K562 (cell line): ENCODE results near the gene ELF5. TPM values are rescaled to one million over a fixed set of nuclear protein-coding genes. Genes with fewer than 3 reads are reported as not detected.

Experiments used
- ARID2 ChIP-seq: fragments of 450-650 bp; IDR thresholded peaks from 2 replicates; pipeline ENCODE4 v1.6.1; 2017; ENCODE audit warnings: antibody characterized with exemption, mild to moderate bottlenecking
- CTCF ChIP-seq, 3 experiments: IDR thresholded peaks in 2 of 3; conservative IDR thresholded peaks in 1 of 3; 2 replicates each; pipeline ENCODE4 v1.5.1; 2011 to 2012; ENCODE audit warnings: low read length in 3 of 3, mild to moderate bottlenecking in 3 of 3, control low read depth in 2 of 3, improper control_type of control experiment in 1 of 3, inconsistent platforms in 1 of 3, low read depth in 1 of 3, mixed read lengths in 1 of 3, moderate library complexity in 1 of 3; ENCODE audit not compliant: insufficient read depth in 2 of 3
- MCM5 ChIP-seq: fragments of 450-650 bp; IDR thresholded peaks from 2 replicates; pipeline ENCODE4 v1.6.1; 2016; ENCODE audit warnings: low read depth
- RAD21 ChIP-seq, 2 experiments: fragments of 250-450 bp in 1 of 2; fragments of 450-650 bp in 1 of 2; sonication (Bioruptor Pico) in 1 of 2; formaldehyde crosslinking in 1 of 2; IDR thresholded peaks in 1 of 2; conservative IDR thresholded peaks in 1 of 2; 2 replicates each; pipeline versions ENCODE4 v1.4.0 to v1.8.0; 2020 to 2022; ENCODE audit warnings: mild to moderate bottlenecking in 2 of 2, moderate library complexity in 1 of 2
- SIRT6 ChIP-seq: IDR thresholded peaks from one replicate; pipeline ENCODE4 v1.6.1; 2012; ENCODE audit warnings: low read depth, mild to moderate bottlenecking, control low read depth, inconsistent platforms, low read length, moderate library complexity
- SMARCC2 ChIP-seq: fragments of 450-650 bp; IDR thresholded peaks from 2 replicates; pipeline ENCODE4 v1.6.1; 2017; ENCODE audit warnings: antibody characterized with exemption, moderate library complexity, mild to moderate bottlenecking, low read depth
- TFAP4 ChIP-seq: sonication (generic); formaldehyde crosslinking; IDR thresholded peaks from 2 replicates; pipeline ENCODE4 v1.8.0; 2022; ENCODE audit warnings: missing genetic modification reagents, mild to moderate bottlenecking, moderate library complexity, borderline replicate concordance
- ZBED1 ChIP-seq: IDR thresholded peaks from 2 replicates; pipeline ENCODE4 v1.6.1; 2014
- ZBTB34 ChIP-seq: fragments of 250-450 bp; sonication (Bioruptor Pico); IDR thresholded peaks from 2 replicates; pipeline ENCODE4 v1.8.0; 2021; ENCODE audit warnings: mild to moderate bottlenecking, moderate library complexity
- ZNF277 ChIP-seq: fragments of 250-450 bp; sonication (Bioruptor Pico); IDR thresholded peaks from 2 replicates; pipeline ENCODE4 v1.8.0; 2022; ENCODE audit warnings: inconsistent platforms, mild to moderate bottlenecking, moderate library complexity, borderline replicate concordance
- ZNF740 ChIP-seq, 3 experiments: fragments of 200-800 bp in 1 of 3; sonication (Bioruptor generic) in 1 of 3; sonication (generic) in 1 of 3; formaldehyde crosslinking in 1 of 3; IDR thresholded peaks; 2 replicates each; pipeline versions ENCODE4 v1.6.1 to v1.8.0; 2016 to 2022; ENCODE audit warnings: mild to moderate bottlenecking in 2 of 3, missing compliant biosample characterization in 2 of 3, missing genetic modification characterization in 2 of 3, missing genetic modification reagents in 1 of 3
- polyA plus RNA-seq, 8 experiments: library from polyadenylated mRNA; depleted of rRNA in 4 of 8; stranded (reverse) in 5 of 8; unstranded in 3 of 8; fragments of >200 nt; fragmentation: Nextera tagmentation in 2 of 8; fragmentation: Illumina TruSeq in 1 of 8; extraction: Ambion mirVana in 2 of 8; extraction: Trizol in 1 of 8; gene quantifications; 2 replicates each; pipeline versions ENCODE4 v1.2.1 to v1.2.3, GENCODE V29; 2011 to 2014; ENCODE audit warnings: inconsistent platforms in 1 of 8, missing spikeins in 1 of 8
- total RNA-seq, 7 experiments: library from RNA; depleted of rRNA in 6 of 7; stranded (reverse); fragments of >200 nt in 6 of 7; fragmentation: Illumina TruSeq in 2 of 7; extraction: Trizol in 2 of 7; gene quantifications; 2 replicates each; pipeline versions ENCODE4 v1.2.1 to v1.2.3, GENCODE V29; 2011 to 2021; ENCODE audit warnings: low replicate concordance in 1 of 7
- TF ChIP-seq, protein P1 (sequence below): sonication (generic); formaldehyde crosslinking; IDR thresholded peaks from 2 replicates; pipeline ENCODE4 v1.8.0; 2022; ENCODE audit warnings: mild to moderate bottlenecking, missing genetic modification reagents
- TF ChIP-seq, protein P2 (sequence below): fragments of 450-650 bp; formaldehyde crosslinking; IDR thresholded peaks from 2 replicates; pipeline ENCODE4 v1.4.0; 2020; ENCODE audit warnings: mild to moderate bottlenecking, moderate library complexity

Gene ELF5
- total and polyA plus RNA-seq, 9 of the 15 experiments (the other 6 are each of a cell fraction or from before 2014, with no cell fraction given) = not detected

GRCh38 chr11:34468209-34468841 lies 45.3 kb downstream of the ELF5 start (continued):
- TF ChIP-seq MCM5 (no peak), ZNF277 (CRISPR knock-in tag) (no peak), ZBTB34 (no peak), RAD21 (CRISPR knock-in tag; conservative IDR thresholded peaks at IDR 0.05 in 1 of 2, IDR thresholded peaks at IDR 0.05 in 1 of 2) (peak; percentile 63 to 88), ZNF740 (CRISPR knock-in tag; IDR thresholded peaks at IDR 0.05) (no peak), ZNF740 (tag; IDR thresholded peaks at IDR 0.05) (no peak), SMARCC2 (no peak), TFAP4 (CRISPR knock-in tag) (no peak), SIRT6 (no peak), ARID2 (peak; percentile 40; the same call in 1 of the 2 replicates), CTCF (IDR thresholded peaks at IDR 0.05 in 2 of 3, conservative IDR thresholded peaks at IDR 0.05 in 1 of 3; ENCODE audit: insufficient read depth in 2 of 3, low read depth in 1 of 3, low read length in 3 of 3) (peak; percentile 81 to 86 (median 82)), ZBED1 (no peak)
- TF ChIP-seq, protein P1, sequence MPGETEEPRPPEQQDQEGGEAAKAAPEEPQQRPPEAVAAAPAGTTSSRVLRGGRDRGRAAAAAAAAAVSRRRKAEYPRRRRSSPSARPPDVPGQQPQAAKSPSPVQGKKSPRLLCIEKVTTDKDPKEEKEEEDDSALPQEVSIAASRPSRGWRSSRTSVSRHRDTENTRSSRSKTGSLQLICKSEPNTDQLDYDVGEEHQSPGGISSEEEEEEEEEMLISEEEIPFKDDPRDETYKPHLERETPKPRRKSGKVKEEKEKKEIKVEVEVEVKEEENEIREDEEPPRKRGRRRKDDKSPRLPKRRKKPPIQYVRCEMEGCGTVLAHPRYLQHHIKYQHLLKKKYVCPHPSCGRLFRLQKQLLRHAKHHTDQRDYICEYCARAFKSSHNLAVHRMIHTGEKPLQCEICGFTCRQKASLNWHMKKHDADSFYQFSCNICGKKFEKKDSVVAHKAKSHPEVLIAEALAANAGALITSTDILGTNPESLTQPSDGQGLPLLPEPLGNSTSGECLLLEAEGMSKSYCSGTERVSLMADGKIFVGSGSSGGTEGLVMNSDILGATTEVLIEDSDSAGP = no peak
- TF ChIP-seq, protein P2, sequence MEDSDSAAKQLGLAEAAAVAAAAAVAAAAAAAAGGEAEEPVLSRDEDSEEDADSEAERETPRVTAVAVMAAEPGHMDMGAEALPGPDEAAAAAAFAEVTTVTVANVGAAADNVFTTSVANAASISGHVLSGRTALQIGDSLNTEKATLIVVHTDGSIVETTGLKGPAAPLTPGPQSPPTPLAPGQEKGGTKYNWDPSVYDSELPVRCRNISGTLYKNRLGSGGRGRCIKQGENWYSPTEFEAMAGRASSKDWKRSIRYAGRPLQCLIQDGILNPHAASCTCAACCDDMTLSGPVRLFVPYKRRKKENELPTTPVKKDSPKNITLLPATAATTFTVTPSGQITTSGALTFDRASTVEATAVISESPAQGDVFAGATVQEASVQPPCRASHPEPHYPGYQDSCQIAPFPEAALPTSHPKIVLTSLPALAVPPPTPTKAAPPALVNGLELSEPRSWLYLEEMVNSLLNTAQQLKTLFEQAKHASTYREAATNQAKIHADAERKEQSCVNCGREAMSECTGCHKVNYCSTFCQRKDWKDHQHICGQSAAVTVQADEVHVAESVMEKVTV = peak; percentile 33; the same call in 1 of the 2 replicates
